ENCODE measurements around the gene MTMR11.
"Not testable (repeated sequence)": the region's sequence is repeated elsewhere in the genome, so short reads cannot be mapped to it uniquely, and the experiment has no call there.

MTMR11 gene, protein sequence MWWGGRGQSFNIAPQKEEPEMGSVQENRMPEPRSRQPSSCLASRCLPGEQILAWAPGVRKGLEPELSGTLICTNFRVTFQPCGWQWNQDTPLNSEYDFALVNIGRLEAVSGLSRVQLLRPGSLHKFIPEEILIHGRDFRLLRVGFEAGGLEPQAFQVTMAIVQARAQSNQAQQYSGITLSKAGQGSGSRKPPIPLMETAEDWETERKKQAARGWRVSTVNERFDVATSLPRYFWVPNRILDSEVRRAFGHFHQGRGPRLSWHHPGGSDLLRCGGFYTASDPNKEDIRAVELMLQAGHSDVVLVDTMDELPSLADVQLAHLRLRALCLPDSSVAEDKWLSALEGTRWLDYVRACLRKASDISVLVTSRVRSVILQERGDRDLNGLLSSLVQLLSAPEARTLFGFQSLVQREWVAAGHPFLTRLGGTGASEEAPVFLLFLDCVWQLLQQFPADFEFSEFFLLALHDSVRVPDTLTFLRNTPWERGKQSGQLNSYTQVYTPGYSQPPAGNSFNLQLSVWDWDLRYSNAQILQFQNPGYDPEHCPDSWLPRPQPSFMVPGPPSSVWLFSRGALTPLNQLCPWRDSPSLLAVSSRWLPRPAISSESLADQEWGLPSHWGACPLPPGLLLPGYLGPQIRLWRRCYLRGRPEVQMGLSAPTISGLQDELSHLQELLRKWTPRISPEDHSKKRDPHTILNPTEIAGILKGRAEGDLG
- long read RNA-seq, donor 1, partial matches to known transcripts, result 0 of 2 reads
- long read RNA-seq, donor 1, other reads (novel, unspliced or antisense), result 0 of 2 reads
- long read RNA-seq, donor 2, result 0 reads
- long read RNA-seq, donor 3, partial matches to known transcripts, result 0 of 1 reads
- long read RNA-seq, donor 3, other reads (novel, unspliced or antisense), result 0 of 1 reads
- long read RNA-seq, donor 4, partial matches to known transcripts, result 0 of 1 reads
- long read RNA-seq, donor 4, other reads (novel, unspliced or antisense), result 0 of 1 reads
- long read RNA-seq, donor 5, partial matches to known transcripts, result 0 of 1 reads
- long read RNA-seq, donor 5, other reads (novel, unspliced or antisense), result 0 of 1 reads
- long read RNA-seq, donor 6, result 0 reads
- long read RNA-seq, donor 7, partial matches to known transcripts, result 0 of 1 reads
- long read RNA-seq, donor 7, other reads (novel, unspliced or antisense), result 0 of 1 reads
- long read RNA-seq, donor 8, partial matches to known transcripts, result 0 of 1 reads
- long read RNA-seq, donor 8, other reads (novel, unspliced or antisense), result 0 of 1 reads

DNA sequence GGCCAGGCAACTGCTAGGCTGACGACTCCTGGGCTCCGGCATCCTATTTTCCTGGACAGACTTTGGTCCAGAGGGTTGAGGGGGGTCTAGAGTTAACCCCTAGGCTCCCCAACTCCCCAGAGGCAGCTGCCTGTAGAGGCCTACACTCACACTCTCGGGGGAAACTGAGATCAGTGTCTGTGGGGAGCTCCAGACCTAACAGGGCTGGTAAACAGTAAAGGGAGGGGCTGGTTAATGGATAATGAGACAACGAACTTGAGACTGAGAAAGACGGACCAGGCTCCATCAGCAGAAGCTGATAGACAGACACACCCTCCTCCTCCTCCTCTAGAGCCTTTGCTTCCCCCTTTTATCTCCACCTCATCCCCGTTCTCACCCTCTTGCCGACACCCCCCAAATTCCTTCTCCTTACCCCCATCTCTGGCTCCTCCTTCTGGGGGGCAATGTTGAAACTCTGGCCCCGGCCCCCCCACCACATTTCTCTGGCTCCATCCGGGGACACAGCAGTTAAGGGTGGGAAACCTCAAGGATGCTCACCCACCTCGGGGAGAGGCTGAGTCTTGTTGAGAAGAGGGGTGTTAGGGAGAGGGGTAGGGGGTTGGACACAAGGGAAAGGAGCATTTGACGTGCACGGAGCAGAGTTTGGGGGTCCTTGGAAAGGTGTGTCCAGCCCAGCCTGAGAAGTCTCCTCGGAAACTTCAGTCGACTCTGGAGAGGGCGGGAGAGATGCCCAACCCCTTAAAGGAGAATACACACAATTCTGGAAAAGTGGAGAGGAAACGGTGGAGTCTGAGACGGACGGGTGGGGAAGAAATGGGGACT is at the start of gene MTMR11:
Gene MTMR11 (minus strand): TSS at position 710 of the 822 bp plus-strand sequence. CDS start 232 bp downstream, at position 478.
- DNase-seq, result peak; percentile 57

DNA sequence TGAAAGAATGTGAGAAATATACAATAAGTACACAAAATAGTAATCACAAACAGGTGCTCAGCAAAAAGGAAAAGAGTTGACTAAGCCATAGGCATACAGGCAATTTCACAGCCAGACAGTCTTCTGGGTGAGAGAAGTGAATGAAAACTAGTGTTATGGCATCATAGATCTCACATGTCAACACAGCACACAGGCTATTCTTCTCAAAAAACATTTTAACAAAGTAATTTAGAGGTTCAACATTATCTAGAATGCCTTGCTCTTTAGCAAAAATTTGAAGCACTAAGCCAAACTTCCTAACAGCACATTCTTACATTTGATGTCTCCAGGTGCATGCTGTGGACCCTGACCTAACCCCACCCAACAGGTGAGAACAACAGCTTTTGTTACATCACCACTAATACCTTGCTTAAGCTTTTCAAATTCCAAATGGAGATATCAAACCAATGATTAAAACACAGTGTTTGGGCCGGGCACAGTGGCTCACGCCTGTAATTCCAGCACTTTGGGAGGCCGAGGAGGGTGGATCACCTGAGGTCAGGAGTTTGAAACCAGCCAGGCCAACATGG is 43.4 kb upstream of the MTMR11 start:
- DNase-seq, result no peak

DNA sequence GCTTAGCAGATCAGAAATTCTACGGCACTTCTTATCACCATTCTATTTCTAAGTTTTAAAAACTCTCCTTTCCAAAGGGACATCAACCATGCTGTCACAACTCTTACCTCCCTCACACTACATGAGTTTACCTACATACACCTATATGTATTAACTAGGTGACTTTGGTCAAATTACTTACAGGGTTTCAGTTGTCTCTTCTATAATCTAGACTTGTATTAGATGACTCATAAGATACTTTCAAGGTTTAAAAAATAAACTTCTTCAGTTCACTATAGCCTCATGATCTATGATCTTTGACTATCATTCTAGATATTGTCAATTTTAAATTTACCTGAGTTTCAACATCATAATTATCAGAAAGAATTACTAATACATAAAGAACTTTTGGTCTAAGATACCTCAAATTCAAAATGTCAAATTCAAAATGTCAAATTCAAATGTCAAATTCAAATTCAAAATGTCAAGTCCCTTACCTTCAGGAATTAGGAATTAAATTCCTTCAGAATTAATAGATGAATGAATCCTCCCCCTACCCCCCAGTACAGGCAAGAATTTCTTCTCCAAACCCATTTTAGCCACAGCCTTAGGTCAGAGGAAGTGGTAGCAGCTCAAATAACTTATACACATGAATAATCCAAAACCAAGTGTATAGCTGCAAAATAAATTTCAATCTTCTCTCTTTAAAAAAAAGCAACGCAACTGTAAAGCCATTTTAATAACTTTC is 42.7 kb upstream of the MTMR11 start:
- no peak for DNase-seq

DNA sequence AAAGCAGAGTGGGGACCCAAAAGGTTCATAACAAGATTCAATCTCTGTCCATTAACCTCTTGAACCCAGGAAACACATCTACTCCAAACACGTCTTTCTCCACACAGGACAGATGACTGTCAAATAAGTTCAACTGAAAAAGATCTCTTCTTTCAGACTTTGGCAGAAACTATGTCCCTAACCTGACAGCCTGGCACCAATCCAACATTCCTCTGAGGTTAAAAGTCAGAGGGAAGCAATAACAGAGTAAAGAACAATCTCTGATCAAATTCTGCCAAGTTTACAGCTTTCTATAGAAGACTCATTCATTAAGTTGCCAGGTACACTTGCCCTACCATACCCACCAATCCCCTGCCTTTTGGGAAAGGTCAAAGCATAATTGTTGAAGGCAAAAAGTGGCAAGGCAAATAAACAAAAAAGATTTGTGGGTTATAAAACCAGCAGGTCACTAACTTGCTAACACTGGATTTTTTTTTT is 41.9 kb upstream of the MTMR11 start:
- DNase-seq, result no peak

DNA sequence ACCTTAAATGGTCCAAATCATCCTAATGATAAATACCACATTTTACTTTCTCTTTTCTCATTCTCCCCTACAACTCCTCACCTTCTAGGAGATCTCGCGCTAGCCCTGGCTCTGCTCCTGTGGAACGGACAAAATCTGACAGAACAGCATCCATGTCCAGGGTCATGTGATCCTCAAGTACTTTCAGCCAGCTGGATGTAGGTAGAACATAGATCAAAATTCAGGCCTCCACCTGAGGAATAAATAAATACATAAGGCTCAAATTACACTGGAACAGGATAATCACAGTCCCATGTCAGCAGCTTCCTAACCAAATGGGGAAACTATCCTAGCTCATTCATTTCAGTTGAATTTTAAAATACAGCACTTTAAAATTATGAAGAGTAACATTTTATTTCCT is 40.7 kb upstream of the MTMR11 start:
- no peak for DNase-seq

DNA sequence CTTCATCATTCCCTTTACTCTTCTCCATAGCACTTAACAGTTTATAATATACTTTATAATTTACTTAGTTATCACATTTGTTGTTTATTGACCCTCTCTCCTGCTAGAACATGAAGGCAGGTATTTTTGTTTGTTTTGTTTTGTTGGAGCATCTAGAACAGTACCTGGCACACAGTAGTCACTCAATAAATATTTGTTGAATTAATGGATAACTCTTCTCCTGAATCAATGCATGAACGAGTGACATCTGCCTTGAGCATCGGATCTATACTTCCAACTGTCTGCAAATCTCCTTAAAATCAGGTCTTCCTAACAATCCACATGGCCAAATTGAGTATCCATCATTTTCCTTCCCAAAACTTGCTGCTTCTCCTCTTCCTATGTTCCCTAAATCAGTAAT is 35.9 kb upstream of the MTMR11 start:
- DNase-seq, result no peak

DNA sequence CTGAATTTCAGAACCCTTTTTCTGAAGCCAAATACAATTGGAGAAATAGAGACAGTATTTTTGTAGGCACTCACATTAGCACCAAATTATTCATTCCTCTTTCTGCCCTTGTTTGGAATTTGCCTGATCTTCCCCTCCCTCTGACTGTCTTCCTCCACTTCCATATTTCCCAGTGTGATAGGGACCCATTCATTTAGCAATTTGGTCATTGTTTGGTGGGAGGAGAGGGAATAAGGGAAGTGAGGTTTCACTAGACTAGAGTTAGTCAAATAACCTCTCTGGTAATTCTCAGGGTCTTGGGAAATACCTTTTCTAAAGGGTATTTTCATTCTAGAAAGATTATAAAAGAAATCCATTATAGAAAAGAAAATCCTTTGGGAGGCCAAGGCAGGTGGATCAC is 31.0 kb upstream of the MTMR11 start:
- no peak for DNase-seq

DNA sequence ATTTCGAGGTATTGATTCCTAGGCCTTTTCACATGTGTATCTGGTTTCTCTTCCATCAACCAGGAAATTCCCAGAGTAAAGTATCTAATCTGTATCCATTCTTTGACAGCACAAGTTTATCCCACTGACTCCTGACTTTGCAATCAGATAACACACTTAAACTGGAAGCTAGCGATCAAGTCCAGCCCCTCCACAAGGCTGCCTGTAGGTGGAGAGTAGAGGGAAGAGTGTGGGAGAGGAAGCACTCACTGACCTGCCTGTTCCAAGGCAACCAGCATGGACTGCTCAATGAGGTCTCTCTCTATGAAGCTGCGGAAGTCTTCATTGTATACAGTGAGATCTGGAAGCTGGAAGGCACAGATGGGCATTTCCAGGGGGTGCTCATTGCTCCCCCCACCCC is 30.4 kb upstream of the MTMR11 start:
- no peak for DNase-seq

DNA sequence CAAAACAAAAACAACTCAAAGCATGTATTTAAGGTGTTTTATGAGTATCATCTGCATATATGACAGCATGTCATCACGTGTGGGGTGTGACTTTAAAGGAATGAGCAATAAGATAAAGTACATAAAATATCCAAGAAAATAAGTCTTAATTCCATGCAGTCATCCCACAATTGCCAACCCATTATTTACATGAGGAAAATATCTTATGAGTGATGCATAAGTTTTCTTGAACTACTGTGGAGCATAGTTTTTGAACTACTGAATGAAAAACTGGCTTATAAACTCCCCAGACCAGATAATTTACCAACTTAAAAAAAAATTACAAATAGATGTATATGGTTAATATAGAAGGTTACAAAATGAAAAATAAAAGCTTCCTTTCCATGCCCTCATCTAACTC is 29.7 kb upstream of the MTMR11 start:
- DNase-seq, result no peak

DNA sequence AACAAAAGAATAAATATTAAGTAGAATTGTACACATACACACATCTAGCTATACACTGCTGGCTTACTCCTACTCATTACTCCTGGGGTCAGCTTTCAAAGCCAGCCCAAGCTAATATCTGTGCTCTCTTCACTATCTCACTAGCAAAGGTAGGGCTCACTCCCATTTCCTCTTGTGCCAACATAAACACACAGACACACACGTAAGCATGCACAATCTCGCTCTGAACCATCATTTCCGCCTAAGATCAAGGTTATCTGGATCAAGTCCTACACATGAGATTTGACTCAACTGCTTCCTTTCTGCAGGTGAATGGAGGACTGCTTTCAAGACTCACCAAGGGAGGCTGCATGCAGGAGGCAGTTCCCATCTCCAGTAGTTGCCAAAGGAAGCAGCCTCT is 28.8 kb upstream of the MTMR11 start:
- DNase-seq, result no peak

DNA sequence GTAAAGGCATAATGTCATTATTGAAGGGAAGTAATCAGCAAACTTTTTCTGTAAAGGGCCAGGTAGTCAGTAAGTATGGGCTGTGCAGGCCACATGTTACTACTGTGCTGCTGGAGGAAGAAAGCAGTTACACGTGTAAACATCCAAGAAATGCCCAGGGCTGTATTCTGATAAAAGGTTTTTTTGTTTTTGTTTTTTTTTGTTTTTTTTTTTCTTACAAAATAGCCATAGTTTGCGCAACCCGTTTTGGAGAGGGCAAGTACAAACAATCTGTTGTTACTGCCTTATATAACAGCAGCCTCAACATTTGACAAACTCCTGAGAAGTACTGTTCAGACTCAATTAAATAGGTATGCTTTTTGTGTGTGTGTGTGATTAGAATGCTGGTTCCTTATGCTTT is 26.7 kb upstream of the MTMR11 start:
- DNase-seq, result no peak

DNA sequence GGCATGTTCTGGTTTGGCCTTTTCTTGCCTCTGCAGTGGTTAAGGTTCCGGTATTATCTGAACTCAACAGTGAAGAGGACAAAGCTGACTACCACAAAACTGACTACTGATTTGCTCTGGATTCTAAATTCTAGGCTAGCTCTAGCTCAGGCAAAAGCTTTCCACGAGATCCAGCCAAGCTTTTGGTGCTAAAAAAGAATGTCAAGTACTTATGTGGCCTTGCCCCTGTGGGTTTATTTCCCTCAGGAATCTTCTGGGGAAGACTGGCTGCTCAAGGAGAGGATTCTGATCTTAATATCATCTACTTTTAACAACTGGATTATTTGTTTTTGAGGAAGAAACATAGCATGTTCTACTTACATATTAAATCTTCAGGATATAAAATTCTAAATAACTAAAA is 26.1 kb upstream of the MTMR11 start:
- DNase-seq, result no peak

DNA sequence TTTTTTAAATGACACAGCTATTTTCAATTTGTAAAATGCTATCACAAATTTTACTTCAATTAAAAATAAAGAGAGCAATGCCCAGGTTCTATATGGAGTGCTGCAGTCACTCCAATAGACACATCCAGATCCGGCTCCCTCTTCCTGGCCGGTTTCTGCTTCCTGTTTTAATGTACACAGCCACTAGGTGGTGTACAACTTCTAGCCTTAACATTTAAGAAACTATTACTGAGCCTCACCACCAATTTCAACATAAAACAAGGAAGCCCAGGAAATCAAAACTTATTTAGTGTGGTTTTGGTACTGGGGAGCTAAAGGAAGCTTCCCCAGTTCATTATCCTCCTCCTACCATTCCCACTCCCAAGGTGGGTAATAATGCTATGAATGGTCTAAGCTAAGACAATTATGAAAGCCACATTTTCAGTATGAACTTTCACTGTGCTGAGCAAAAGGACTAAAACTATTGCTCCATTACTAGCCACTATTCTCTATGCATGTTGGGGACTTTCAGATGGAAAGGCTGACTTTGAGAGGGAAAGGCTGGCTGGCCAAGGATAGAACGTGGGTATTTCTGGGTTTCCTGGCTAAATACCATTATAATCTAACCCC is 25.5 kb upstream of the MTMR11 start:
- DNase-seq, result peak; percentile 36

DNA sequence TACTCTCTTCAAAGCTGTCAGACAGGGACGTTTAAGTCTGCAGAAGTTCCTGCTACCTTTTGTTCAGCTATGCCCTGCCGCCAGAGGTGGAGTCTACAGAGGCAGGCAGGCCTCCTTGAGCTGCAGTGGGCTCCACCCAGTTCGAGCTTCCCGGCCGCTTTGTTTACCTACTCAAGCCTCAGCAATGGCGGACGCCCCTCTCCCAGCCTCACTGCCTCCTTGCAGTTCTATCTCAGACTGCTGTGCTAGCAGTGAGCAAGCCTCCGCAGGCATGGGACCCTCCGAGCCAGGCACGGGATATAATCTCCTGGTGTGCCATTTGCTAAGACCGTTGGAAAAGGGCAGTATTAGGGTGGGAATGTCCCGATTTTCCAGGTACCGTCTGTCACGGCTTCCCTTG is 20.9 kb upstream of the MTMR11 start:
- DNase-seq, result not testable (repeated sequence)

DNA sequence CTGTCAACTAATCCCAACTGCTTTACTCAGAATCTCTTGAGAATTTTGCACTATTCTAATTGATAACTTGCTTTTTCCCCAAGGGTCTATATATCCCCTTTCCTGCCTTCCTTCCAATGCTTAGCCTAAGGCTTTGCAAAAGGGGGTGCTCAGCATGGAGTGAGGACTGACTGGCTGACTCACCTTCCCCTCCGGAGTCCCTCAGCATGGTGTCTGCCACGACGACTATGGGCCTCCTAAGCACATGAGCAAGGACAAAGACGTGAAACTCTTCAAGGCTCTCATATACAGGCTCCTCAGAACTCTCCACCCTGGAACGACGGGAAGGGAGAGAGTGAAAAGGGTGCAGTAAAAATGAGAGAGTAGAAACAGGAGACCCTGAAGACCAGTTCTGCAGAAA is 13.2 kb upstream of the MTMR11 start:
- no peak for DNase-seq

DNA sequence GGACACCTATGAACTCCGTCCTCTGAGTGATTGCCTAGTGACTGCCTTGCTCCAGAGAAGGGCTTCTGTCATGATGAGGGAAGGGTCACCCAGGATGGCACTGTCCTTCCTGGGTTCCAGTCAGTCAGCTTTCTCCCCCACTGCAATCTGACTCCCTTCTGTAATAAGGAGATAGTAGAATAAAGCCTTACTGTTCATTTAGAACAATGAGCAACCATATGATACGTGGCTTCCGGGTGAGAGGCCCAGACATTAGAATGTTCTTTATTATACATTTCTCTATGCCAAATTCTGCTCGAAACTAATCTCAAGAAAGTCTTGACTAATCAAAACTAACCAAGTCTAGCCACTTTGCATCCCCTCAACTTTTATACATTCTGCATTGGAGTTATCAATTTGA is 8.5 kb upstream of the MTMR11 start:
- DNase-seq, result no peak

DNA sequence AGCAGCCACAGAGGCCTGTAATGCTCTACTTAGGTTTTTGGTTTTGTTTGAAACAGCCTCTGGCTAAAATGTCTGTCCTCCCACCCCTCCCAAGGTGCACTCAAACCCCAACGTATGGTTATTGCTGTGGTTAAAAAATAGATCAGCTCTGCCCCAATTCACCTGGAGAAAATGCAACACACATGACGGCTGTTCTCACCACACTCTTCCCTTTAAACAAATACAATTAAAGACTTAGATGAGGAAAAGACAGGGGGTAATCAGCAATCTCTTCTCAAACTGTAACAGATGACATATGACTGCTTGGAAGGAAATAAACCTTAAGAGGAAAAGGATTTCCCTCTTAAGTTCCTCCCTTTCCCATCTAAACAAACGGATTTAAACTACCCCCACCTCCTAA is 6.2 kb upstream of the MTMR11 start:
- no peak for DNase-seq

DNA sequence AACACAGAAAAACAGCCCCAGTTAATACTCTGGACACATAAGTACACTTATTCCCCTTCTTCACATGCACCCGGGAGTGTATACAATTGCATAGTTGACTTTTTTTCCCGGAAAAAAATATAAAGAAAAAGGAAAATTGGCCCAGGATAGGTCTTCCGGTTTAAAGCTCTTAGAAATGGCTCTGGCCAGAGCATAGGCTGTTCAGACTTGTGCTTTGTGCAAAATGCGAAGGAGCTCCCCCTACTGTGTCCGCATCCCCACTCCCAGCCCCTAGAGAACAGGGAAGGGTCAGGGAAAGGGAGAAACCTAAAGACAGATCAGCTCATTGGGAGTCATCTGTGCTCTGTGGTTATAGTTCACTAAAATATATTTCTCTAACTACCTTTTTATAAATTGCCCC is 5.5 kb upstream of the MTMR11 start:
- peak; percentile 14 for DNase-seq

DNA sequence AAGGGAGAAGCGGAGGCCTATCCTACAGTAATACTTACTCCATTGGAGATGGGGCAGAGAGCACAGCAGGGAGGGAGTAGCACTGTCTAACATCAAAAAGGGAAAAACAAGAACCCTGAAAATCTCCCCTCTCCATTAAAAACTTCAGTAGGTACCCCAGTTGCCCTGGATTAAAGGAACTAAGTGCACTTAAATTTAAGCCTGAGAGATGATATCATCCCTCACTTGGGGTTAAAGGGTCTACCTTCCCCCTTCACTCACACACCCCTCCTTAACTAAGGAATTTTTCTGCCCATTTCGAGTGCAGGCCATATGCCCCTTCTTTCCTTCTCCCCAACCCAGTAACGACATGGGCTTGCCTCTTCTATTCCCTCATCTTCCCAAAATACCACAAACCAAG is 3.7 kb upstream of the MTMR11 start:
- no peak for DNase-seq

DNA sequence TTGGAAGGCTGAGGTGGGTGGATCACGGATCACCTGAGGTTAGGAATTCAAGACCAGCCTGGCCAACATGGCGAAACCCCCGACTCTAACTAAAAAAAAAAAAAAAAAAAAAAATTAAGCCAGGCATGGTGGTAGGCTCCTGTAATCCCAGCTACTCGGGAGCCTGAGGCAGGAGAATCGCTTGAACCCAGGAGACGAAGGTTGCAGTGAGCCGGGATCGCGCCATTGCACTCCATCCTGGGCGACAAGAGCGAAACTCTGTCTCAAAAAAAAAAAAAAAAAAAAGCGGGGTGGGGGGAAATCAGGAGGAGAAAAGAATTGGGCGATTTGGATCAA is 2.0 kb upstream of the MTMR11 start:
- DNase-seq, result not testable (repeated sequence)
